ENCODE measurements around the gene WBP1.
A peak's percentile ranks its signal among the peaks of the same experiment; 100 is the strongest.
"Not testable (repeated sequence)": the region's sequence is repeated elsewhere in the genome, so short reads cannot be mapped to it uniquely, and the experiment has no call there.

WBP1 gene

GRCh38 chr2:74482801-74483674, 24.8 kb downstream of the WBP1 start, which contains the start of the genes CCDC142 and TTC31:
Gene CCDC142 (minus strand): TSS chr2:74482998. CDS start chr2:74482837, 161 bp downstream.
Gene TTC31 (plus strand): TSS chr2:74483081. CDS start chr2:74483096, 15 bp downstream.
- DNase-seq (ENCODE audit: low read depth): peak; percentile 86

- not testable (repeated sequence) for DNase-seq (ENCODE audit: low read depth)
Observed at GRCh38 chr2:74483675-74484164, 25.5 kb downstream of the WBP1 start.

GRCh38 chr2:74486141-74486540, 27.9 kb downstream of the WBP1 start:
- no peak for DNase-seq (ENCODE audit: low read depth)

GRCh38 chr2:74488643-74489481, 30.6 kb downstream of the WBP1 start:
- no peak for DNase-seq (ENCODE audit: low read depth)

- DNase-seq (ENCODE audit: low read depth): no peak
Observed at GRCh38 chr2:74489906-74490305, 31.7 kb downstream of the WBP1 start.

GRCh38 chr2:74491648-74492544, 33.7 kb downstream of the WBP1 start:
- DNase-seq (ENCODE audit: low read depth): no peak

- DNase-seq (ENCODE audit: low read depth): no peak
Observed at GRCh38 chr2:74493546-74493945, 35.3 kb downstream of the WBP1 start.

GRCh38 chr2:74495440-74495839, 37.2 kb downstream of the WBP1 start:
- DNase-seq (ENCODE audit: low read depth): no peak

- no peak for DNase-seq (ENCODE audit: low read depth)
Observed at GRCh38 chr2:74496997-74497776, 38.9 kb downstream of the WBP1 start.

- no peak for DNase-seq (ENCODE audit: low read depth)
Observed at GRCh38 chr2:74497777-74498499, 39.7 kb downstream of the WBP1 start.

- DNase-seq (ENCODE audit: low read depth): no peak
Observed at GRCh38 chr2:74498500-74499266, 40.4 kb downstream of the WBP1 start.

GRCh38 chr2:74499267-74499939, 41.2 kb downstream of the WBP1 start, which contains the start of gene LBX2:
Gene LBX2 (minus strand): TSS chr2:74499603. CDS start chr2:74499537, 66 bp downstream.
- DNase-seq (ENCODE audit: low read depth): no peak

- DNase-seq (ENCODE audit: low read depth): no peak
Observed at GRCh38 chr2:74499940-74500577, 41.8 kb downstream of the WBP1 start.

- DNase-seq (ENCODE audit: low read depth): no peak
Observed at GRCh38 chr2:74500578-74500946, 42.3 kb downstream of the WBP1 start.

- no peak for DNase-seq (ENCODE audit: low read depth)
Observed at GRCh38 chr2:74501335-74502071, 43.3 kb downstream of the WBP1 start.

- DNase-seq (ENCODE audit: low read depth): no peak
Observed at GRCh38 chr2:74502147-74502719, 44.0 kb downstream of the WBP1 start.
